Parathyroid adenoma (tissue), 2 donors: ENCODE measurements around the gene TSPYL1.
"Not testable (repeated sequence)": the region's sequence is repeated elsewhere in the genome, so short reads cannot be mapped to it uniquely, and the experiment has no call there.

ENCODE experiments used
- H2AFZ ChIP-seq: fragments of 300-600 bp; sonication (generic); one replicate; pipeline ENCODE4 v1.7.0; 2017; ENCODE audit warnings: antibody characterized with exemption, mild to moderate bottlenecking
- H3K27ac ChIP-seq: fragments of 300-600 bp; sonication (generic); one replicate; pipeline ENCODE4 v1.7.0; 2017
- H3K27me3 ChIP-seq: fragments of 300-600 bp; sonication (generic); one replicate; pipeline ENCODE4 v1.7.0; 2017; ENCODE audit warnings: low read length; ENCODE audit not compliant: control insufficient read depth, insufficient read depth
- H3K36me3 ChIP-seq: fragments of 300-600 bp; sonication (generic); one replicate; pipeline ENCODE4 v1.7.0; 2017; ENCODE audit warnings: low read length; ENCODE audit not compliant: control insufficient read depth, insufficient read depth
- H3K4me1 ChIP-seq: fragments of 300-600 bp; sonication (generic); one replicate; pipeline ENCODE4 v1.7.0; 2017; ENCODE audit warnings: control low read depth
- H3K4me2 ChIP-seq: fragments of 300-600 bp; sonication (generic); one replicate; pipeline ENCODE4 v1.7.0; 2017; ENCODE audit warnings: low read length
- H3K4me3 ChIP-seq: fragments of 300-600 bp; sonication (generic); one replicate; pipeline ENCODE4 v1.7.0; 2017; ENCODE audit warnings: low read depth, low read length
- H3K79me2 ChIP-seq: fragments of 300-600 bp; sonication (generic); one replicate; pipeline ENCODE4 v1.7.0; 2017; ENCODE audit warnings: control low read depth
- H3K9ac ChIP-seq: fragments of 300-600 bp; sonication (generic); one replicate; pipeline ENCODE4 v1.7.0; 2017; ENCODE audit warnings: mild to moderate bottlenecking
- H3K9me3 ChIP-seq: fragments of 300-600 bp; sonication (generic); one replicate; pipeline ENCODE4 v1.7.0; 2017; ENCODE audit warnings: low read length; ENCODE audit not compliant: control insufficient read depth
- TF ChIP-seq, protein P1 (sequence below): fragments of 300-600 bp; sonication (generic); IDR thresholded peaks from one replicate; pipeline ENCODE4 v1.7.0; 2017; ENCODE audit warnings: antibody characterized with exemption, mild to moderate bottlenecking
- donor health status: primary hyperparathyroidism.

TSPYL1 gene

GRCh38 chr6:116289876-116290275 lies 10.1 kb upstream of the TSPYL1 start:
- H3K9ac ChIP-seq = no peak overlapping the region
- no peak overlapping the region for H3K4me2 ChIP-seq
- no peak overlapping the region for H3K27ac ChIP-seq
- TF ChIP-seq, protein P1, sequence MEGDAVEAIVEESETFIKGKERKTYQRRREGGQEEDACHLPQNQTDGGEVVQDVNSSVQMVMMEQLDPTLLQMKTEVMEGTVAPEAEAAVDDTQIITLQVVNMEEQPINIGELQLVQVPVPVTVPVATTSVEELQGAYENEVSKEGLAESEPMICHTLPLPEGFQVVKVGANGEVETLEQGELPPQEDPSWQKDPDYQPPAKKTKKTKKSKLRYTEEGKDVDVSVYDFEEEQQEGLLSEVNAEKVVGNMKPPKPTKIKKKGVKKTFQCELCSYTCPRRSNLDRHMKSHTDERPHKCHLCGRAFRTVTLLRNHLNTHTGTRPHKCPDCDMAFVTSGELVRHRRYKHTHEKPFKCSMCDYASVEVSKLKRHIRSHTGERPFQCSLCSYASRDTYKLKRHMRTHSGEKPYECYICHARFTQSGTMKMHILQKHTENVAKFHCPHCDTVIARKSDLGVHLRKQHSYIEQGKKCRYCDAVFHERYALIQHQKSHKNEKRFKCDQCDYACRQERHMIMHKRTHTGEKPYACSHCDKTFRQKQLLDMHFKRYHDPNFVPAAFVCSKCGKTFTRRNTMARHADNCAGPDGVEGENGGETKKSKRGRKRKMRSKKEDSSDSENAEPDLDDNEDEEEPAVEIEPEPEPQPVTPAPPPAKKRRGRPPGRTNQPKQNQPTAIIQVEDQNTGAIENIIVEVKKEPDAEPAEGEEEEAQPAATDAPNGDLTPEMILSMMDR = no peak
- H3K9me3 ChIP-seq = no peaks in the 10 kb centered on the region
- no peak overlapping the region for H2AFZ ChIP-seq
- peaks cover 12% of the 10 kb centered on the region for H3K79me2 ChIP-seq
- no peaks in the 10 kb centered on the region for H3K4me1 ChIP-seq
- H3K27me3 ChIP-seq = no peaks in the 10 kb centered on the region
- H3K4me3 ChIP-seq = no peak overlapping the region
- no peaks in the 10 kb centered on the region for H3K36me3 ChIP-seq

- H2AFZ ChIP-seq = no peak overlapping the region
- no peaks in the 10 kb centered on the region for H3K36me3 ChIP-seq
- H3K27ac ChIP-seq = no peak overlapping the region
- no peak overlapping the region for H3K4me3 ChIP-seq
- no peaks in the 10 kb centered on the region for H3K27me3 ChIP-seq
- H3K79me2 ChIP-seq = peaks cover 5% of the 10 kb centered on the region
- no peaks in the 10 kb centered on the region for H3K4me1 ChIP-seq
- TF ChIP-seq, protein P1 = peak; percentile 90
- H3K4me2 ChIP-seq = no peak overlapping the region
- no peak overlapping the region for H3K9ac ChIP-seq
- no peaks in the 10 kb centered on the region for H3K9me3 ChIP-seq
Observed at GRCh38 chr6:116287689-116288282, 8.1 kb upstream of the TSPYL1 start.

DNA sequence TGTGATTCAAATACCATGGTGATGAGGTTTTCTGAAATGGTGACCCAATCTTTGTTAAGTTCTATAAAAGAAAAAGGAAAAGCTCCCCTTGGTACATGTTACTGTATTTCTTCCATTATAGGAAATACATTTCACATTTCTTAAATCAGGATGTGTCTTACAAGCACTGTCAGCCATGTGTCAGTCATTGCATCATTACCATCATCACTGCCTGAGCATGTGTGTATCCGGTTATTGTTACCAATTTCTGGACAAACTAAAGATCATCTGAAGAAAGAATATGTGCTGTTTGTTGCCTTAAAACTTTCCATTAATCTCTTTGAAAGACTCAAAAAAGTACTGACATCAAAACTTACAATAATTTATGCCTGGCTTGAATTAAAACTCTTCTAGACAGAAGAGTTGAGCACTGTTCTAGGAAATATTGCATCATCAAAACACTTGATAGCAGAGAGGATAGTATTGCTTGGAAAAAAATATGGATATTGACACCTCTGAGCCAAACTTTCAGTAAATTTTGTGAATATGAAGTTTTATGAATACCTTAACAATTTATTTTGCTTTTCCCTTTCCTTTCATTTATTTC lies 7.1 kb upstream of the TSPYL1 start:
- Histone ChIP-seq H3K4me2 (no peak overlapping the region), H3K36me3 (no peaks in the 10 kb centered on the region), H3K9me3 (no peaks in the 10 kb centered on the region), H3K4me1 (no peaks in the 10 kb centered on the region), H3K79me2 (peaks cover 5% of the 10 kb centered on the region), H3K4me3 (no peak overlapping the region), H2AFZ (no peak overlapping the region), H3K27ac (no peak overlapping the region), H3K9ac (no peak overlapping the region), H3K27me3 (no peaks in the 10 kb centered on the region)
- TF ChIP-seq, protein P1 = no peak

GRCh38 chr6:116284984-116285383 lies 5.3 kb upstream of the TSPYL1 start:
- not testable (repeated sequence) for H3K27me3 ChIP-seq, H3K9me3 ChIP-seq, H3K4me2 ChIP-seq, H3K27ac ChIP-seq, H3K4me3 ChIP-seq, H3K9ac ChIP-seq, H2AFZ ChIP-seq, H3K36me3 ChIP-seq
- Histone ChIP-seq H3K4me1 (peaks cover 14% of the 10 kb centered on the region), H3K79me2 (peaks cover 15% of the 10 kb centered on the region)

DNA sequence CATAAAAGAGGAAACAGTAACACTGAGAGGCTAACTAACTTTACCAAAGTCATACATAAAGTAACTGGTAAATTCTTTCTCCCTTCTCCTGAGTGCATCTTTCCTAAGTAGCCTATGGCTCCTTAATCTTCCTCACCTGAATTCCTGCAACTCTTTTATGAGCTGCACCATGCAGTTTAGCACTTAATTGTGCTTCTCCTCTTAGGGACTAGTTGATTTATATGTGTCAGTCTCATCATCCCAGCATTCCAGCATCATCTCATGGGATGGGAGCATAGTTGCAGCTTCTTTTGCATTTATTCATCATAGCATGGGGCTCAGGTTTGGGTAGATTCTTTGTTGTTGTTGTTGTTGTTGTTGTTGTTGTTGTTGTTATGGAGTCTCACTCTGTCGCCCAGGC lies 3.5 kb upstream of the TSPYL1 start:
- TF ChIP-seq, protein P1 = no peak
- Histone ChIP-seq H3K9ac (no peak overlapping the region), H3K4me2 (no peak overlapping the region), H3K27me3 (no peaks in the 10 kb centered on the region), H3K4me3 (no peak overlapping the region), H3K9me3 (no peaks in the 10 kb centered on the region), H3K4me1 (peaks cover 14% of the 10 kb centered on the region), H2AFZ (no peak overlapping the region), H3K27ac (no peak overlapping the region), H3K36me3 (no peaks in the 10 kb centered on the region), H3K79me2 (peaks cover 21% of the 10 kb centered on the region)
